GM12892 (cell line): Measurements from ENCODE around the gene FAM50B.

Experiments used
- DNase-seq: peaks from one replicate; pipeline ENCODE4 v3.0.0; 2011; ENCODE audit not compliant: insufficient read length
- FAIRE-seq: peaks from 2 replicates; lab custom pipeline; 2011; peaks lifted over from hg19 to GRCh38; lab: Jason Lieb, UNC
- POLR2A ChIP-seq: IDR thresholded peaks from 2 replicates; pipeline ENCODE4 v1.6.1; 2011; ENCODE audit warnings: low read depth, low read length, control low read depth
- POLR2AphosphoS5 ChIP-seq: IDR thresholded peaks from 2 replicates; pipeline ENCODE4 v1.6.1; 2011; ENCODE audit warnings: low read depth, low read length, control low read depth
- TAF1 ChIP-seq: IDR thresholded peaks from 2 replicates; pipeline ENCODE4 v1.6.1; 2011; ENCODE audit warnings: low read depth, mild to moderate bottlenecking, control low read depth, low read length, borderline replicate concordance

Gene FAM50B

GRCh38 chr6:3838992-3839867 is 9.9 kb upstream of the FAM50B start:
- DNase-seq (no peak), FAIRE-seq (no peak)
- TF ChIP-seq POLR2AphosphoS5 (no peak), TAF1 (no peak), POLR2A (no peak)

- no peak for TF ChIP-seq POLR2A
- DNase-seq (no peak), FAIRE-seq (no peak)
Measured at GRCh38 chr6:3841066-3841454, 8.1 kb upstream of the FAM50B start.

- TF ChIP-seq POLR2AphosphoS5 (no peak), POLR2A (no peak)
- FAIRE-seq = no peak
- no peak for DNase-seq
Measured at GRCh38 chr6:3841711-3842565, 7.2 kb upstream of the FAM50B start.

- no peak for DNase-seq
- no peak for FAIRE-seq
- TF ChIP-seq POLR2A (no peak), TAF1 (no peak), POLR2AphosphoS5 (no peak)
Measured at GRCh38 chr6:3843379-3844096, 5.6 kb upstream of the FAM50B start.

- TF ChIP-seq POLR2AphosphoS5 (no peak), TAF1 (no peak), POLR2A (no peak)
- FAIRE-seq (no peak), DNase-seq (no peak)
Measured at GRCh38 chr6:3844097-3844463, 5.1 kb upstream of the FAM50B start.

- FAIRE-seq = no peak
Measured at GRCh38 chr6:3847521-3847920, 1.7 kb upstream of the FAM50B start.

GRCh38 chr6:3848380-3848779 is 793 bp upstream of the FAM50B start:
- no peak for TF ChIP-seq TAF1
- TF ChIP-seq POLR2A = no peak
- TF ChIP-seq POLR2AphosphoS5 = no peak
- FAIRE-seq (no peak), DNase-seq (no peak)

More at GRCh38 chr6:3847521-3847920, 1.7 kb upstream of the FAM50B start:
- no peak for DNase-seq
- TF ChIP-seq POLR2A (no peak), POLR2AphosphoS5 (no peak), TAF1 (no peak)

- TF ChIP-seq TAF1 = no peak
- TF ChIP-seq POLR2AphosphoS5 = no peak
- no peak for TF ChIP-seq POLR2A
- no peak for FAIRE-seq
- DNase-seq = no peak
Measured at GRCh38 chr6:3849681-3850450, 693 bp downstream of the FAM50B start.

- DNase-seq (peak; percentile 34), FAIRE-seq (no peak)
- TF ChIP-seq POLR2A (no peak), TAF1 (no peak), POLR2AphosphoS5 (no peak)
Measured at GRCh38 chr6:3850451-3851203, 1.5 kb downstream of the FAM50B start.

GRCh38 chr6:3851839-3852238 is 2.7 kb downstream of the FAM50B start:
- no peak for FAIRE-seq
- TF ChIP-seq POLR2A = no peak
- no peak for TF ChIP-seq POLR2AphosphoS5
- no peak for TF ChIP-seq TAF1
- DNase-seq = no peak
